ENCODE results near the gene PSD4. TPM values are rescaled to one million over a fixed set of nuclear protein-coding genes. Genes with fewer than 3 reads are reported as not detected.
A peak's percentile ranks its signal among the peaks of the same experiment; 100 is the strongest.

PSD4 gene
- total and polyA plus RNA-seq, 2 of the 4 experiments (the other 2 are of a cell fraction), result 0.36 to 0.70 TPM

DNA sequence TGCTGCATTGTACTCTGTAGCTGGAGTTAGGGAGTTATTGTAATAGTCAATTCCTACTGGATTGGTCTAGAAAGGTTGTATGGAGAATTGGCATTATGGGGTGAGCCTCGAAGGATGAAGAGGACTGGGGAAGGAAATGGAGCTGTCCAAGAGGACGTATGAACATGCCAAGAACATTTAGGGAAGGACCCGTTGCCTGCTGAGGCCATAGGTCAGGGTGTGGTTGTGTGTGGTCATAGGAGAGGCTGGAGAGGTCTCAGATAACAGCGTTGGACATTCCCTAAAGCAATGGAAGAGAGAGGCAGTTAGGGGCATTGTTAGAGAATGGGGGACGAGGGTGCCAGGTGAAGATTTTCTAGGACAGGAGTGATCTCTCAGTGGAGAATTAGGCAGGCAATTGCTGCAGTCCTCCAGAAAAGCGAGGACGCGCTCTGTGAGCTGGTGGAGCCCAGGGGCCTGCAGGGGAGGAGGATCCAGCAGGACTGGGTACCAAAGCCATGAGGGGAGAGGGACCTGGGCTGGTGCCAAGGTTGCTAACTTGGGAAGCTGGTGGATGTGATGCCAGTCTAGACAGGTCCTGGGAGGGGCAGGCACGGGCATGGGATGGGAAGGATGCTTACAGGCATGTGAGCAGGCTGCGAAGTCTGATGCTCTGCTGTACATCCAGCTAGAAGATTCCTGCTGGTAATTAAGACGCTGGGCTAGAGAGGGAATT, 9.4 kb upstream of the PSD4 start:
- dilution Hi-C loops (cut with HindIII; ENCODE audit: low sequenced_read_pairs, unreplicated experiment) (no loop called here), in situ Hi-C loops (cut with MboI; ENCODE audit: low sequenced_read_pairs) (no loop called here), intact Hi-C loops (cut with micrococcal nuclease) (no loop called here)
- no peak overlapping the region for H4K8ac ChIP-seq (ENCODE audit: low read depth in 2 of 2, low read length in 2 of 2)
- no peaks in the 10 kb centered on the region for H3K4me1 ChIP-seq (ENCODE audit: control insufficient read depth, insufficient read depth, low read length)
- no peak overlapping the region for H3K18ac ChIP-seq (ENCODE audit: low read depth, low read length)
- no peak overlapping the region for H3K14ac ChIP-seq (replicated peaks; ENCODE audit: low read depth, low read length)
- no peak overlapping the region for H2BK120ac ChIP-seq (ENCODE audit: low read depth, low read length)
- ChIA-PET CTCF (interaction anchor here (2.5 kb wide), 1 partner anchor 34 kb away, joined by 7 read pairs; no protein-coding TSS in a partner anchor), POLR2A (ENCODE audit: unreplicated experiment) (no interaction called here)
- H3K9ac ChIP-seq (ENCODE audit: low read depth, low read length), result no peak overlapping the region
- peak overlapping the region; percentile 42 for H2AK9ac ChIP-seq (replicated peaks; ENCODE audit: low read depth, low read length, poor library complexity)
- peak overlapping the region; percentile 32 for H2AFZ ChIP-seq (replicated peaks; ENCODE audit: low read length, poor library complexity)
- no peaks in the 10 kb centered on the region for H4K20me1 ChIP-seq (ENCODE audit: insufficient read depth, low read length)
- ATAC-seq (ENCODE audit: low read depth) (no peak), DNase-seq (no peak)
- no peak overlapping the region for H3K56ac ChIP-seq (ENCODE audit: extremely low read depth, insufficient read depth, low read length)
- TF ChIP-seq SMC3 (IDR thresholded peaks at IDR 0.05; ENCODE audit: low read depth, low read length) (no peak), RCOR1 (IDR thresholded peaks at IDR 0.05; ENCODE audit: insufficient replicate concordance, low read length) (no peak), FOS (IDR thresholded peaks at IDR 0.05; ENCODE audit: low read depth, low read length) (no peak)
- TF ChIP-seq, protein P1, sequence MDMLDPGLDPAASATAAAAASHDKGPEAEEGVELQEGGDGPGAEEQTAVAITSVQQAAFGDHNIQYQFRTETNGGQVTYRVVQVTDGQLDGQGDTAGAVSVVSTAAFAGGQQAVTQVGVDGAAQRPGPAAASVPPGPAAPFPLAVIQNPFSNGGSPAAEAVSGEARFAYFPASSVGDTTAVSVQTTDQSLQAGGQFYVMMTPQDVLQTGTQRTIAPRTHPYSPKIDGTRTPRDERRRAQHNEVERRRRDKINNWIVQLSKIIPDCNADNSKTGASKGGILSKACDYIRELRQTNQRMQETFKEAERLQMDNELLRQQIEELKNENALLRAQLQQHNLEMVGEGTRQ (IDR thresholded peaks at IDR 0.05; ENCODE audit: low read depth, low read length), result no peak
- no peak overlapping the region for H2AK5ac ChIP-seq (ENCODE audit: low read depth, low read length)
- no peak overlapping the region for H2BK15ac ChIP-seq (ENCODE audit: low read depth, low read length)
- no peaks in the 10 kb centered on the region for H3K9me1 ChIP-seq (ENCODE audit: insufficient read depth, low read length)
- no peaks in the 10 kb centered on the region for H3K36me3 ChIP-seq (ENCODE audit: control insufficient read depth, insufficient read depth, low read length)
- no peak overlapping the region for H4K91ac ChIP-seq (ENCODE audit: insufficient read depth, low read depth, low read length)
- no peak overlapping the region for H3K23ac ChIP-seq (ENCODE audit: low read depth, low read length)
- WGBS, 2 experiments (ENCODE audit: extremely low coverage in 2 of 2, insufficient read length in 1 of 2), result 69% methylated on average over 9 of the region's 11 CpGs; no CpG with 5 or more reads in 1 of the 2 experiments
- BruUV-seq (replicated peaks), result no TSS peak
- H2BK20ac ChIP-seq (ENCODE audit: low read depth, low read length), result no peak overlapping the region
- no peak overlapping the region for H3K4me3 ChIP-seq (ENCODE audit: insufficient read depth, low read depth, low read length)
- no peak overlapping the region for H2BK5ac ChIP-seq (ENCODE audit: low read depth, low read length, poor library complexity, severe bottlenecking)
- H3K27ac ChIP-seq (ENCODE audit: insufficient read depth, low read length), result no peak overlapping the region
- no peak overlapping the region for H4K5ac ChIP-seq (ENCODE audit: low read depth, low read length)
- H3K27me3 ChIP-seq (ENCODE audit: control insufficient read depth, insufficient read depth, low read length), result peaks cover 11% of the 10 kb centered on the region
- no peak overlapping the region for H3K4ac ChIP-seq (ENCODE audit: low read depth, low read length)
- no peaks in the 10 kb centered on the region for H3K79me1 ChIP-seq (ENCODE audit: low read depth in 1 of 2, low read length in 2 of 2)
- no peak overlapping the region for H3K4me2 ChIP-seq (ENCODE audit: low read depth, low read length)
- H3K9me3 ChIP-seq (ENCODE audit: control insufficient read depth, insufficient read depth, low read length), result no peaks in the 10 kb centered on the region
